GM19193 (cell line): Measurements from ENCODE around the gene ALKBH3.

Source experiments
- POLR2A ChIP-seq: IDR thresholded peaks from 4 replicates; pipeline ENCODE4 v1.6.1; 2011; ENCODE audit not compliant: insufficient read depth, insufficient read length; ENCODE audit errors: extremely low read depth

The ALKBH3 gene

GRCh38 chr11:43952020-43952400 lies 71.4 kb downstream of the ALKBH3 start:
- no peak for TF ChIP-seq POLR2A

GRCh38 chr11:43952401-43953342 lies 72.0 kb downstream of the ALKBH3 start:
- no peak for TF ChIP-seq POLR2A

- no peak for TF ChIP-seq POLR2A
These were observed 72.9 kb downstream of the ALKBH3 start for GRCh38 chr11:43953521-43953920.

DNA sequence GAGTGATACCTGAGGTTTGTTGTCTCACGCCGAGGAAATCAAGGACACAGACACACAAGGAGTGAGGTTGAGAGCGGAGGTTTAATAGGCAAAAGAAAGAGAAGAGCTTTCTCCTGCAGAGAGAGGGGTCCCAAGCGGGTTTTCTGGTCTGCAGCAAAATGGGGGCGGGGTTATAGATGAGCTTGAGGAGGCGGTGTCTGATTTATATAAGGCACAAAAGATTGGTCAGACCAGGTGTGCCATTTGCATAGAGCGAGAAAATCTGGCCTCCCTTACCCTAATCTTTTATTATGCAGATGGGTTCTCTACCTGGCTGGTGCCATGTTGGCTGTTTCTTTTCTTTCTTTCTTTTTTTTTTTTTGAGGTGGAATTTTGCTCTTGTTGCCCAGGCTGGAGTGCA lies 73.6 kb downstream of the ALKBH3 start:
- no peak for TF ChIP-seq POLR2A

DNA sequence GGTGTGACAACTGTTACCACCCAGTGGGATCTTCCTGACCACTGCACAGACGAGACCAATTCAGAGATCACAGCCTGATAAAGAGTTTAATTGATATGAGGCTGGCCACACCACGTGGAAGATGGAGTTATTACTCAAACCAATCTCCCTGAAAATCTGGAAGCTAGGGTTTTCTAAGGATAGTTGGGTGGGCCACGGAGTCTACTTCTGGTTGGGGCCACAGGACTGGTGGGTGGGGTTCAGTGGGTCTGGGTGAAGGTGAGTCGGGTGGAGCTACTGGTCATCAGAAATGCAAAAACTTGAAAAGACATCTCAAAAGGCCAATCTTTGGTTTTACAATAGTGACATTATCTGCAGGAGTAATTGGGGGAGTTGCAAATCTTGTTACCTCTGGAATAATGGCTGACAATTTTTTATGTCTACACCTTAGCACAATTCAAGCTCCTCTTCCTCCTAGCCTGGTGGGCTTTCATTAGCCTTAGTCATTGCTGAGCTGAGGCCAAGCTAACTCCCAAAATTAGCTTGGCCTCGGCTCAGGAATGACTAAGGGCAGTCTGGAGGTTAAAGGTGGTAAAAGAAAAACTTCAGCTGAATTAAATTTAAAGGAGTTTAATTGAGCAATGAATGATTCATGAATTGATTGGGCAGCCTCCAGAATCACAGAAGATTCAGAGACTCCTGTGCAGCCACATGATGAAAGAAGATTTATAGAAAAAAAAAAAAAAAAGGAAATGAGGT lies 74.9 kb downstream of the ALKBH3 start:
- no peak for TF ChIP-seq POLR2A

DNA sequence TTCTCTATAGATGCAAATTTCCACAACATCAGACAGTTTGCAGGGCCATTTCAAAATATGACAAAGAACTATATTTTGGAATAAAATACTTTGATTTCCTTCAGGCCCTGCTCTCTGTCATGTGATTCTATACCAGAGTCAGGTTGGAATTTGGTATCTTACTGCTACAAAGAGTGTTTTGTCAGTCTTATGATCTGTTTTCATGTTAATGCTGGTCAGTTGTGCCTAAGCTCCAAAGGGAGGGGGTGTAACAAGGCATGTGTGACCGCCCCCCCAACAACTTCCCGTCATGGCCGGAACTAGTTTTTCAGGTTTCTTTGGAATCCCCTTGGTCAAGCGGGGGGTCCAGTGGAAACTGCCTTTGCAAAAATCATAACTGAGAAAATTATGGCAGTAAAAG lies 76.9 kb downstream of the ALKBH3 start:
- no peak for TF ChIP-seq POLR2A

- no peak for TF ChIP-seq POLR2A
These were observed 78.8 kb downstream of the ALKBH3 start for GRCh38 chr11:43959321-43959995.

GRCh38 chr11:43962383-43963278 lies 82.0 kb downstream of the ALKBH3 start:
- TF ChIP-seq POLR2A, result no peak

DNA sequence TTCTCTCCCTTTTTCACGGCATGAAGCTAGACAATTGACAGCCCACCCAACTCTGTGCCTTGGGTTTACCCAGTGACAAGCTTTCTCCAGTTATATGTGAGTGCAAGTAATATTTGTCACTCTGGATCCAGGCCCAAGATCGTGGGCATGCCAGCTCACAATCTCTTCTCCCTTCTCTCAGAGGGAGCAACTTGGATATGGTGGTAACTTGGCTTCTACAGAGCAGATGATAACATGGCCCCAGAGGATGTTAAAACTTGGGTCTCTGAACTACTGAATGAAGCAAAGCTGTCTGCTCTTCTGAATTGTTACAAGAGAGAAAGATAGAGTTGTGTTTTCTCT lies 82.6 kb downstream of the ALKBH3 start:
- no peak for TF ChIP-seq POLR2A

GRCh38 chr11:43967661-43968060 lies 87.0 kb downstream of the ALKBH3 start:
- TF ChIP-seq POLR2A, result no peak

DNA sequence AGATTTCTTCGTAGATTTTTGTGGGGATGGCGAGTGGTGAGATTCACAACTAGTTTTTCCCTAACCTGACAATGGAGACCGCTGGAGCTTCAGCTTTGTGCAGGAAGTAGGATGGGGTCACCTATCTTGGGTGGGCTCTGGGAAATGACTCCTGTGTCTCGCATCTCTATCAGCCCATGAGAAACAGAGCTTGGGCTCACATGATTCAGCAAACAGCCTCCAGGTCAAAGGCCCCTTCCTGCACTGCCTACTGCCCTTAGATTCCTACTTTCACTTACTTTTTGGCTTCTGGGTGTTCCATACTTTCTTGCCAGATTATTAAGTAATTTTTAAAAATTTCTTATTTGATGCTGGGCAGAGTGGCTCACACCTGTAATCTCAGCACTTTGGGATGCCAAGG lies 88.1 kb downstream of the ALKBH3 start:
- TF ChIP-seq POLR2A, result no peak

DNA sequence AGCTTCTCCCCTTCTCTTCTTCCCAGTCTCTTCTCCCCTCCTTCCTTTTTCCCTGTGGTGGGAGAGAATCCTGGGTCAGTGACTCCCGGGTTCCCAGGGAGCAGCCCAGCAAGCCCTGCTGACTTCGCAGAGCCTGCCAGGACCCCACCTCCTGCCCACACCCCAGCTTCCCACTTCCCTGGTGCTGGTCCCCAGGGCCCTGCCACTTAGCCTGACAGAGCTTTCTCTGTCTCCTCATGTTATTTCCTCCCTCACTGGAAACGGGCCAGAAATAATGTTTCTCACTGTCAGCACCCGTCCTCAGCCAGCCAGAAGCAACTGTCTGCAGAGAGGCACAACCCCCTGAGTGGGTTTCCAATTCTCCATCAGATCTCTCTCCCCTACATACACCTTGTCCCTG lies 88.9 kb downstream of the ALKBH3 start:
- TF ChIP-seq POLR2A, result no peak
